ENCODE measurements around the gene LTB4R2.

The LTB4R2 gene

GRCh38 chr14:24309538-24310264 lies at the start of gene LTB4R2:
Gene LTB4R2, plus strand, starts transcription at chr14:24310140. Its CDS starts 525 bp downstream, at chr14:24310665.
- peak within 1 kb of the TSS; percentile 25 to 88 for H3K27ac ChIP-seq
- TF ChIP-seq CTCF (IDR thresholded peaks at IDR 0.05): no peak

DNA sequence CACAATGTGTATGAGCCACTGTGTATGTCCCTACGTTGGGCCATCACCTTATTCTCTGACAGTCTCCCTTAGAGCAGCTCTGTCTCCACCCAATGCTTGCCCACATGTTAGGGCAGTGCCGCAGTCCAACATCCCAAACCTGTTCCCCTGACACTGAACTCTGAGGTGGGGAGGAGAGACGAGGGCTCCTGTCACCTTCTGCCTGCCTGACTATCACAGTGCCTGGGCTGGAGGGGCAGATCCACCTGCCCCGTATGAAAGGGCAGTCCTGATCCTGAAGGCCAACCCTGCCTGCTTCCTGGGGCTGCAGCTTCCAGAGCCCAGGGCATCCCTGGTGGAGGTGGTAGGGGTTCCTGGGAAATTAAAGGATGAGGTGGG lies 49.2 kb upstream of the LTB4R2 start:
- TF ChIP-seq CTCF (IDR thresholded peaks at IDR 0.05): no peak
- Histone ChIP-seq H3K4me3 (no peak overlapping the region), H3K27ac (no peak overlapping the region)
- no peak for DNase-seq (ENCODE audit: low spot score)

More at GRCh38 chr14:24309538-24310264, at the start of gene LTB4R2:
- peak within 1 kb of the TSS; percentile 84 for H3K4me3 ChIP-seq
- no peak for DNase-seq (ENCODE audit: low spot score)

DNA sequence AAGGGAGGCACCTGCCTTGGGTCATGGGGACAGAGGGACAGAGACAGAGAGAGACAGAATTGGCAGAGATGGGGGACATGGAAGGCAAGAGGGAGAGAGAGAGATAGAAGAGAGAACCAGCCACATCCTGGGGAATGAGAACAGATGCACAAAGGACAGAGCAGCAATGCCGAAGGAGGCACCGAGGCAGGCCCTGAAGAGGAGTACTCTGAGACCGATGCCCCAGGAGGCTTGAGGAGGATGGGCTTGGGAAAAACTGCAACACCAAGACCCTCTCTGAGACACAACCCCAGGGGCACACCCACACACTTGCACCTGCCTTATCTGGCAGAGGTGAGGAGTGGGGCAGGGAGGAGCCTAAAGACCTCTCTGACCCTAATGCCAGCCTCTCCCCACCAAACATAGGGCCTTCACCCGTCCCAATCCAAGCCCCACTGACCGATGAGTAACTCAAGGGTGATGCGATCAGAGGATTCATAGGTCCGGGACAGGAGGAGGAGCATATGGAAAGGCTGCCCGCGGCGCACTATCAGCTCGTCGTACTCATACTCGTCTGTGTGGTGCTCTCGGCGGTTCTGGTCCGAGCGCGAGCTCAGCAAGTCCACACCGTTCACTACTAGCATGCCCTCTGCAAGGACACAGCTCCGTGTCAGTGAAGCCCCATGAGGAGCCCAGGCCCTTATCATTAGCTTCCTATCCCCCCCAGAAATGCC lies 48.5 kb upstream of the LTB4R2 start:
- no peak for TF ChIP-seq CTCF (IDR thresholded peaks at IDR 0.05)
- DNase-seq (ENCODE audit: low spot score): no peak
- H3K4me3 ChIP-seq: no peak overlapping the region
- H3K27ac ChIP-seq: no peak overlapping the region

DNA sequence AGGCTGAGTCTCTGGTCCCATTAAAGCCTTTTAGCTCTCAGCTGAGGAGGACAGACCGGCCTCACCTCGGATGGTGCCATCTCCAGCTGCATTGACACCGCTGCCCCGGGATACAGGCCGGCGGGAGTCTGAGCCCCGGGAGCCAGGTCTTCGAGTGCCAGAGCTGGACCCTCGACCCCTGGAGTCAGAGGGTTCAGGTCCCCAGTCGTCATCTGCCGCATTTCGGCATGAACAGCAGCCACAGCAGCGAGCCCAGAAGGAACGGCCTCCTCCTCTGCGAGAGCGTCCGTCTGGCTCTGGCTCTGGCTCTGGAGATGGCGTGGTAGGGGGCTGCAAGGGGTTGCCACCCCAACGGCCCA lies 48.0 kb upstream of the LTB4R2 start:
- no peak for DNase-seq (ENCODE audit: low spot score)
- no peak for TF ChIP-seq CTCF (IDR thresholded peaks at IDR 0.05)
- Histone ChIP-seq H3K27ac (no peak overlapping the region), H3K4me3 (no peak overlapping the region)

DNA sequence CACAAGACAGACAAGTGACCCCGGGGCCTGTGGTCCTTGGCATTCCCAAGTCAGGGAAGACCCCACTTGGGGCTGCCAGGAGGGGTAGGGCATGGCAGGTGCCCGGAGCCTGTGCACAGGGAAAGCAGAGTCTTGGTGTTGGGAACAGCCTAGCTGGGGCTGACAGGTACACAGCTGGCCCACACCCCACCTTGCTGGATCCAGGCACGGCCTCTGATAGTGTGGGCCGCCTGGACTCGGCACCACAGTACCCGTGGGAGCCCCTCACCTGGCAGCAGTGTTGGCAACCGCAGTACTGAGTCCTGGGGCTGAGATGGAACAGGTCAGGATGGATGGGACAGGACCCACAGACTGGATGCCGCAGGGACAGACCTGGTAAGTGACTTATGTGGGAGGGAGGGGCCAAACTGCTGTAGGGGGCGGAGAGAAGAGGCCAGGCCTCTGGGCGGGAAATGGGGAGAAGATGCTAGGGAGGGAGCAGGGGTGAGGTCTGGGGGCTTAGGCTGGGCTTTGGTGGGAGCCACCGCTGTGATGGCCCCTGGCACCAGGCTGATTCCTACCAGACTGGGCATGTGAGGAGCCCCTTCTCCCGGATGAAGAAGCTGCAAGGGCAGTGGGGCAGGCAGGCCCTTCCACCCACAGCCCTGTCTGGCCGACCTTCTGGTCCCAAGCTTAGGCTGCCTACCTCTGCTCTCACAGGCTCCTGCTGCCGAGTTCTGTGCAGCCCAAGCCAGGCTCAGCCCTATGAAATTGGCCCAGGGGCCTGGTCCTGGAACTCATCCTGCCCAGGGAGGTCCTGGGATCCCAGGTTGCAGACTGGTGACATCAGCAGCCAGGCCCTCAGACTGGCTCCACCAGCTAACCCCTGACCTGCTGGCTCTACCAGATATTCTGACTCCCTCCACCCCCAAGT lies 46.9 kb upstream of the LTB4R2 start, which contains the start of gene TGM1:
Gene TGM1 (minus strand): TSS at position 357 of the 913 bp plus-strand sequence. CDS start 825 bp downstream, outside the sequence.
- Histone ChIP-seq H3K4me3 (no peak within 1 kb of the TSS), H3K27ac (no peak within 1 kb of the TSS)
- DNase-seq (ENCODE audit: low spot score): no peak
- TF ChIP-seq CTCF (IDR thresholded peaks at IDR 0.05): no peak

DNA sequence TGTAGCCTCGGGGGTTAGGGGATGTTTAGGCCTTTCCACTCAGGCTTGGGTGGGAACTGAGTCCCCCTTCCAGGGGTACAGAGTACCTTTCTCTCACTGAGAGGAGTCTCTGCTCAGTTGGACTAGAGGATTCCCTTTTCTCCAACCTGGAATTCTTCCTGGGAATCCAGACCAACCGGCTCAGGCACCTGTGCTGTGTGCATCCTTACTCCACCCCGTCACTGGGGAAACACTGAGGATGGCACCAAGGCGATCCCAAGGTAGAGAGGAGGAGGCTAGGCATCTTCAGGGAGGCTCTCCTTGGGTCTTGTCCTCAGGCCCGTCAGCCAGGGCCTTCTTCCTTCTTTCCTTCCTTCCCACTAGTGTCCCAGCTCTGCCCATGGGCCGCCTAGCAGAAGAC lies 46.1 kb upstream of the LTB4R2 start:
- Histone ChIP-seq H3K27ac (no peak overlapping the region), H3K4me3 (no peak overlapping the region)
- TF ChIP-seq CTCF (IDR thresholded peaks at IDR 0.05): no peak
- no peak for DNase-seq (ENCODE audit: low spot score)

All from coronary artery (tissue), 2 donors.